Transverse colon (tissue), 4 donors: ENCODE results near the gene GFPT2. TPM values are rescaled to one million over a fixed set of nuclear protein-coding genes. Genes with fewer than 3 reads are reported as not detected.

Source experiments
- DNase-seq: peaks from one replicate; pipeline ENCODE4 v3.0.0-alpha.2; 2019
- H3K27ac ChIP-seq, 4 donors: fragments of 200-600 bp; sonication (generic); 2 replicates each; pipeline ENCODE4 v1.5.1; 2016 to 2018; ENCODE audit warnings: inconsistent platforms in 4 of 4
- H3K27me3 ChIP-seq: fragments of 200-600 bp; sonication (generic); 2 replicates; pipeline ENCODE4 v1.5.1; 2017; ENCODE audit warnings: inconsistent platforms
- H3K36me3 ChIP-seq, 4 donors: fragments of 200-600 bp; sonication (generic); 2 replicates each; pipeline ENCODE4 v1.5.1; 2017 to 2019; ENCODE audit warnings: inconsistent platforms in 4 of 4
- H3K4me1 ChIP-seq, 4 donors: fragments of 200-600 bp; sonication (generic); 2 replicates each; pipeline ENCODE4 v1.5.1; 2017 to 2020; ENCODE audit warnings: inconsistent platforms in 4 of 4
- H3K4me3 ChIP-seq, 4 donors: fragments of 200-600 bp; sonication (generic); 1 replicate in 1 of 4; 2 replicates in 3 of 4; pipeline versions ENCODE4 v1.5.1 to v1.6.1; 2017 to 2019; ENCODE audit warnings: inconsistent platforms in 4 of 4
- H3K9me3 ChIP-seq, 2 donors: fragments of 200-600 bp; sonication (generic); 2 replicates each; pipeline ENCODE4 v1.5.1; 2017 to 2019; ENCODE audit warnings: inconsistent platforms in 2 of 2
- CTCF ChIP-seq, 5 experiments: fragments of 200-600 bp in 3 of 5; fragments of 450-650 bp in 2 of 5; sonication (generic) in 3 of 5; IDR thresholded peaks; 1 replicate in 2 of 5; 2 replicates in 3 of 5; pipeline ENCODE4 v1.5.1; 2016 to 2017; ENCODE audit warnings: antibody characterized with exemption in 5 of 5, inconsistent platforms in 3 of 5, mild to moderate bottlenecking in 2 of 5, moderate library complexity in 1 of 5
- EP300 ChIP-seq: sonication (generic); formaldehyde crosslinking; IDR thresholded peaks from one replicate; pipeline ENCODE4 v1.6.1; 2017; ENCODE audit warnings: antibody characterized with exemption, low read depth
- POLR2A ChIP-seq: fragments of 450-650 bp; IDR thresholded peaks from one replicate; pipeline ENCODE4 v1.6.1; 2016; ENCODE audit warnings: antibody characterized with exemption, mild to moderate bottlenecking, moderate library complexity
- POLR2AphosphoS5 ChIP-seq, 3 donors: sonication (generic); formaldehyde crosslinking; IDR thresholded peaks; one replicate each; pipeline ENCODE4 v1.6.1; 2016; ENCODE audit warnings: antibody characterized with exemption in 3 of 3
- WGBS, 2 donors: methylation state at CpG; one replicate each; pipeline ENCODE4 v1.1.5; 2018; ENCODE audit warnings: low coverage in 1 of 2; 5-methylcytosine and 5-hydroxymethylcytosine counted together
- in situ Hi-C, 4 donors: fragments of 200-750 bp; cut with MboI; loops; one replicate each; pipeline versions ENCODE4 v1.15.0 to v1.15.1; 2017; ENCODE audit warnings: low sequenced_read_pairs in 3 of 4, low pct_ligation_motif_present in 1 of 4, low pct_unique_long_range_greater_than_20kb in 1 of 4
- intact Hi-C: fragments of 100-400 bp; cut with DNase I; formaldehyde crosslinking; loops from one replicate; pipeline ENCODE4 v1.15.1; 2023; ENCODE audit warnings: low total_unique reads
- total RNA-seq, 4 donors: library from RNA; depleted of rRNA; stranded (reverse); fragments of >200 nt; gene quantifications; one replicate each; pipeline ENCODE4 v1.1.0, GENCODE V29; 2016

The GFPT2 gene
- total RNA-seq, 4 donors from 2014 or later = 5.9 to 47.4 (median 11.2) TPM

GRCh38 chr5:180259260-180259611 is 93.9 kb downstream of the GFPT2 start:
- WGBS, 2 donors = 49 to 60% methylated on average over 3 of the region's 3 CpGs

GRCh38 chr5:180253036-180253824 is 99.9 kb downstream of the GFPT2 start:
- DNase-seq = no peak
- Histone ChIP-seq H3K27me3 (no peaks in the 10 kb centered on the region), H3K4me3 (no peak overlapping the region), H3K9me3 (peaks cover 65 to 84% of the 10 kb centered on the region in 2 donors), H3K4me1 (no peaks in the 10 kb centered on the region), H3K36me3 (peaks cover 0 to 86% (median 28%) of the 10 kb centered on the region in 4 donors), H3K27ac (no peak overlapping the region)
- WGBS, 2 donors = 90 to 96% methylated on average over 10 to 24 of the region's 24 CpGs
- intact Hi-C loops = no loop called here
- no peak for TF ChIP-seq POLR2A
- no peak for TF ChIP-seq CTCF (IDR thresholded peaks at IDR 0.05)
- TF ChIP-seq EP300 = no peak
- no peak for TF ChIP-seq POLR2AphosphoS5 (IDR thresholded peaks at IDR 0.05)
- in situ Hi-C loops = no loop called here

More at GRCh38 chr5:180259260-180259611, 93.9 kb downstream of the GFPT2 start:
- no peak overlapping the region for H3K27ac ChIP-seq
- H3K27me3 ChIP-seq = no peaks in the 10 kb centered on the region
- no peak overlapping the region for H3K4me3 ChIP-seq
- TF ChIP-seq POLR2A (no peak), EP300 (no peak), POLR2AphosphoS5 (IDR thresholded peaks at IDR 0.05) (no peak), CTCF (IDR thresholded peaks at IDR 0.05) (no peak)
- intact Hi-C loops = no loop called here
- H3K9me3 ChIP-seq = peaks cover 91 to 98% of the 10 kb centered on the region in 2 donors
- H3K36me3 ChIP-seq = peaks cover 0 to 98% (median 49%) of the 10 kb centered on the region in 4 donors
- no peaks in the 10 kb centered on the region for H3K4me1 ChIP-seq
- DNase-seq = no peak
- in situ Hi-C loops = no loop called here

- 97% methylated on average over 7 of the region's 7 CpGs; no CpG with 5 or more reads in 1 of the 2 donors for WGBS, 2 donors
- in situ Hi-C loops (no loop called here), intact Hi-C loops (no loop called here)
- peaks cover 0 to 86% (median 27%) of the 10 kb centered on the region in 4 donors for H3K36me3 ChIP-seq
- H3K9me3 ChIP-seq = peaks cover 56 to 72% of the 10 kb centered on the region in 2 donors
- no peaks in the 10 kb centered on the region for H3K4me1 ChIP-seq
- H3K4me3 ChIP-seq = no peak overlapping the region
- TF ChIP-seq POLR2A (no peak), POLR2AphosphoS5 (IDR thresholded peaks at IDR 0.05) (no peak), EP300 (no peak), CTCF (IDR thresholded peaks at IDR 0.05) (no peak)
- no peak for DNase-seq
- H3K27ac ChIP-seq = no peak overlapping the region
- no peaks in the 10 kb centered on the region for H3K27me3 ChIP-seq
Observed at GRCh38 chr5:180251887-180252286, 101.2 kb downstream of the GFPT2 start.

- Histone ChIP-seq H3K4me1 (no peaks in the 10 kb centered on the region), H3K4me3 (no peak overlapping the region), H3K36me3 (peaks cover 0 to 86% (median 23%) of the 10 kb centered on the region in 4 donors), H3K27me3 (no peaks in the 10 kb centered on the region), H3K9me3 (peaks cover 49 to 72% of the 10 kb centered on the region in 2 donors), H3K27ac (no peak overlapping the region)
- intact Hi-C loops = no loop called here
- no peak for DNase-seq
- in situ Hi-C loops = no loop called here
- TF ChIP-seq EP300 = no peak
- TF ChIP-seq POLR2A = no peak
- no peak for TF ChIP-seq CTCF (IDR thresholded peaks at IDR 0.05)
- TF ChIP-seq POLR2AphosphoS5 (IDR thresholded peaks at IDR 0.05) = no peak
- WGBS, 2 donors = 90% methylated on average over 9 of the region's 9 CpGs; no CpG with 5 or more reads in 1 of the 2 donors
Observed at GRCh38 chr5:180251141-180251540, 102.0 kb downstream of the GFPT2 start.

Other genes starting within 250 kb of the GFPT2 start
- 1 to 10 TPM in 1 of 4 donors, under 1 TPM in 1, not detected in 2; 0.14 to 3.0 TPM for gene RASGEF1C, start 144.1 kb downstream of the GFPT2 start, total RNA-seq
- gene MAPK9, start 61.3 kb downstream of the GFPT2 start, total RNA-seq = 10 to 100 TPM; 25.5 to 42.3 (median 36.5) TPM
- 10 to 100 TPM; 14.6 to 20.0 (median 19.3) TPM for gene CNOT6, start 141.0 kb upstream of the GFPT2 start, total RNA-seq
- not detected for gene SCGB3A1, start 238.2 kb upstream of the GFPT2 start, total RNA-seq